NCI-H187 (cell line): ENCODE measurements around the gene SSR3.
"Not testable (repeated sequence)": the region's sequence is repeated elsewhere in the genome, so short reads cannot be mapped to it uniquely, and the experiment has no call there.

Experiments used
- DNase-seq, 2 experiments: peaks; one replicate each; lab custom pipeline; 2025; lab: John Stamatoyannopoulos, UW

The SSR3 gene

DNA sequence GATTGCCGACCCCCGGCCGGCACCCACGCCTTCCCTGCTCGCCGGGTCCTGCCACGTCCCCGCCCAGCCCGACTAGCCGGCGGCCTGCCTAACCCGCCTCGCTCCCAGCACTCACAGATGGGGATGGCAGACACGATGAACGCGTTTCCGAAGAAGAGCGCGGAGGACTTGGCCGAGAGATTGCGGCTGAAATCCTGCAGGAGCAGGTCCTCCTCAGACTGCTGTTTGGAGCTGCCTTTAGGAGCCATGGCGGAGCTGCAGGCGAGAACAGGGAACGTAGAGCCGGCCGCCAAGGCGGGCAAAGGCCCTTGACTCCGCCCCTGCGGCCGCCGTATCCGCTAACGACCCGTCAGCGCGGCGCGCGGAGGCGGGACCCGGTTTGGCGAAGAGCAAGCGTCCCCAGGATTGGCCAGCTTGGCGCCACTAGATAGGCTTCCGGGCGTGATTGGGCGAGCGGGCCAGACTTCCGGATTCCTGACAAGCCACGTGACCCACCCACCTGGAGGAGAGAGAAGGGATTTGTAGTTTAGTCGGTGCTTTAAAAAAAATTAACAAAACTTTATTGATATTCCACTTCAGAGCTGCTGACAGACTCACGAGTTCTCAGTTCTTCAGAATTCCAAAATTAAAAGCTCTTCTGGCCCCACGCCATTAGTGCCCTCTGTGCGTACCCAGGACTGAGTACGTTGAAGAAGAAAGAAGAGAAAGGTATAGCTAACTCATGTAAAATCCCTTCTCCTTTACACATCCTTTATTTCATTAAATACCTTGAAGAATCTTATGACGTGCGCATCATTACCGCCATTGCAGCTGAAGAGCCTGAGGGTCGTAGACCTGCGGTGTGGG is at the start of gene SSR3:
SSR3 (minus strand) TSS at position 276 of the 846 bp plus-strand sequence; CDS start at position 248, 28 bp downstream.
- peak; percentile 92 to 97 for DNase-seq

DNA sequence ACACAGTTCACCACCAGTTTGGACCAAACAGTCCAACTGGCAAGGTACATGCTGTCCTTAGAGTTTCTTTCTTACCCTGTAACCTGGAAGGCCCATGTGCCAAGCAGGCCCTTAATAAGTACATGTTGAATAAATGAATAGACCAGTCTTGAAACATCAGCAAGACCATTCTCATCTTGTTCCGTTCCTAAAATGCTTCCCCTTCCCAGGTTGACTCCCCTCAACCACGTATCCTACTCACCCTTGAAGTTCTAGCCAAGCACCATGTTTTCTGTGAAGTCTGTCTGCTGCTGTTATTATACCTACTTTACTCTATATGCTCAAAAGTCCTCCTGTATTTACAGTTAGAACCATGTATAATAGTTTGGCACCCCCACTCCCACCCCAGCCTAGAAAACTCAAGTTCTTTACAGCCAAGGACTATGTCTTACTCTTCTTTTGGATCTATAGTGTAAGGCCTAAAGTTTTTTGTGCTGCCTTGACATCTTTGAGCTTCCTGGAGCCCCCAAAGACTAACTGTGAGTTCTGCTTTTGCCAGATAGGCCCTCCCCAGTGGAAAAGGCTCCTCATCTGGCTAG is 49.2 kb upstream of the SSR3 start:
- no peak for DNase-seq

DNA sequence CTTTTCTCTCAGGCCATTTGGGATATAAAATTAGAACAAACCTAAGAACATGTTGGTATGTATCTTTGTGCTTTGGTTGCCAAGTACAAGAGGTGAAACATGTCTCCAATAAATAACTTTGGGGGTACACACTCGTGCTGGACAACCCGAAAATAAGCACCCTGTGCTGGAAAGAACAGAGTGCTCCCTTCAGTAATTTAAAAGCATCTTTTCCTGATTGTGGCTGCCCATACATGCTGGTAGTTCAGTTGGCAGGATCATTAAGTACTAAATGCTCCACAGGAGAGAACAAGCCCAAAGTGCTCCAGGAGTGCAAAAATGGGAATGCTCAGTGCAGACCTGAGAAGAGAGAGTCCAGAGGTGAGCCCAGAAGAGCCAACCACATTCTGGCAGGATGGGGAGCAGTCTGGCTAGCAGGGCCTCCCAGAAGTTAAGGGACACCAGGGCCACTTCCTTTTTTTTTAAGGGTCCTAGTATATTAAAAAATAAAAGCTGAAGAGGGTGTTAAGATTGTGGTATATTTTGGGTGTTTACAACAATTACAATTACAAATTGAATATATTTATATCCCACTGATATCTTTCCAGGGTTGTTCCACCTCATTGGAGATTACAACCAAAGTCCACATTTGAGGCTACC is 48.6 kb upstream of the SSR3 start:
- no peak for DNase-seq

DNA sequence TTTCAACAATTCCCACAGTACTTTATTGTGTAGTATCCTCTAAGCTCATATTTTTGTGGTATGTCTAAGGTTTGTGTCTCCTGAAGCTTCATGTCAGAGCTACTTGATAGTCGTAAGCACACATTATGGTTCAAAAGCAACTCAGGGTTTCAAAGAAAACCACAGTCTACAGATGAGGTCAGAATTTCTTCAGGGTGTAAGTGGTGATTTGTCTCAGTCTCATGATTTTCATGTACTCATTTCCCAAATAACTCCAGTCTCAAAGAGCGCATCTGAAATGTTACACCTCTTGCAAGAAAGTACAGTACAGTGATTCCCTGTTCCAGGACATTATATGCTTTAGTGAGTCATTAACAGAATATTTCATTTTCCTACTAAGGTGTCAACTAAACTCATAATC is 47.5 kb upstream of the SSR3 start:
- no peak for DNase-seq

DNA sequence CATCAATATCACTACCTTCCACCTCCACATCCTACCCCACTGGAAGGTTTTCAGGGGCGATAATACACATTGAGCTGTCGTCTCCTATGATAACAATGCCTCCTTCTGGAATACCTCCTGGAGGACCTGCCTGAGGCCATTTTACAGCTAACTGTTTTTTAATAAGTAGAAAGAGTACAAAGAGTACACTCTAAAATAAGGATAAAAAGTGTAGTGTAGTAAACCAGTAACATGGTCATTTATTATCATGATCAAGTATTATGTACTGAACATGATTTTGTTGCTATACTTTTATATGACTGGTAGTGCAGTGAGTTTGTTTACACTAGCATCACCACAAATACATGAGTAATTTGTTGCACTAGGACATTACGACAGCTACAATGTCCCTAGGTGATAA is 46.6 kb upstream of the SSR3 start:
- DNase-seq, result no peak

DNA sequence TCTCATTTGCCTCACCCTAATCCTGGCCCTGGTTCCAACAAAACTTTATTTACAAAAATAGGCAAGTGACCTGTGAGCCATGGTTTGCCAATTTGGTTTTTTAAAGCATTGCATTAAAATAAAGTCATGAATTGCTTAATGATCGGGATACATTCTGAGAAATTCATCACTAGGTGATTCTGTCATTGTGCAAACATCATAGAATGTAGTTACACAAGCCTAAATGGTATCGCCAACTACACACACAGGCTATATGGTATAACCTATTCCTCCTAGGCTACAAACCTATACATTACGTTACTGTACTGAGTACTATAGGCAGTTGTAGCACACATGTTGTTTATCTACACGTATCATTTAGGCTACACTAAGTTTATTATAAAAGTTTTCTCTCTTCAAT is 45.9 kb upstream of the SSR3 start:
- DNase-seq, result no peak

DNA sequence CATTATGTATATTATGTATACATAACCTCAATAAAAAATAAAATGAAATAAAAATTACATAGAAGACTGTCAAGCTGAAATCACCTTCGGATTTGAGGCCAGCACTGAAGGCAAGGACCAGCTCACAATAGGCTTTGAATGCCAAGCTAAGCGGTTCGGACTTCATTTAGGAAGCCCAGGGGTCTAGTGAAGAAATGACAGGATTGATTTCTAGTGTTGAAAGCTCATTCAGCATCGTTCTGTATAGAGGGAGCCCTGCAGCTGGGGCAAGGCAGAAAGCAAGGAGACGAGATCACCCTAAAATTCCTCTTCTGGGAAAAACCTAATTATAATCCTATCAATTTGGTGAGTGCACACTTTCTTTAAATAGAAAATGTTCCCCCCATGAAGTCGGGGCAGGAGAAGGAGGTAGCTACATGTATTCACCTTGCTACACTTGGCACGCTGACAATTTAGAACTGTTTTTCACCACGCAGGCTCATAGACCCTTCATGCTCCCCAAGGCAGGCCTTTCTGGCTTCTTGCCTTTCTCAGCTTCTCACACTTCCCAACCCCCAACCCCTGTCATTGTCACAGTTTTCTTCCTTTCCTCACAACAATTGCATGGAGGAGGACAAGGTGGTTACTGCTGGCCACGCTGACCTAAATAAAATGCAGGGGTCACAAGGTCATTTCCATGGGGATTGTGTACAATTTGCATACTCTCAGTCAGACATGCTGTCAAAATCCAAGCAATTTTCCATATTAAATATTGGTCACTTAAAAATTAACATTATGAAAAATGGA is 44.4 kb upstream of the SSR3 start:
- DNase-seq, result no peak

DNA sequence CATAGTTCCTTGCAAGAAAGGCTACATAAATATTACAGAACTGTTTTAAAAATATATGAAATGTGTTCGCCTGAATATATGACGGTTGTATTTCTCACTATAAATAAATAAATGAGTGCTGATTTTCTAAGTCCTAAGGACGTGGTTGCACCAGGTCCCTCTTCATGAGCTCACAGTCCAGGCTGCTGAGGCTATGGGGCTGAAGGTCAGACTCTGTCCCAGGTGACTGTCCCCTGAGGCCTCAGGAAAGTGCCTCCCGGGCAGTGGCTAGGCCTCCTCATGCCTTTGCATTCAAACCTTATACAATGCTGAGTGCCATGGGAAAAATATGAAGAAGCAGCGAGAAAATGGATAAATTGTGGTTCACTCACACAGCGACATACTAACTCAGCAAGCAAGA is 43.5 kb upstream of the SSR3 start:
- DNase-seq, result no peak

DNA sequence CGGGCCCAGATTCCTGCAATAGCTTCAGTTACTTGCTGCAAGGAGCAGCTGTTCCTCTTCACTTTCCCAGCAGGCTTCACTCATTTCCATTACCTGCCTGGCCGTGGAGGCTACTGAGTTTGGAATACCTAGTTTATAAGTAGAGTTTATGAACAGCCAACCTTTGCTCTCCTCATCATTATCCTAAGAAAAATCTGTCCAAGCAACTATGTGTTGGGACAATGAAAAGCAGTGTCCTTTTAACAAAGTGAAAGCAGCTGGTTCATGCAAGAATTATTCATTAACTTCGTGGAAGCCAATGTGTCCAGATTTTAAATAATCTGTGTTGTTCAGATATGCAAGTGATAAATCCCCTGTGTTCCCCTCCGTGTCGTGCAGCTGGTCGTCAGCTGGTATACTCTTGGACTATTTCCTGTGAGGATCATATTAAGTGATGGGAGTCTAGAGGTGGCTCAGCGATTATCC is 39.3 kb upstream of the SSR3 start:
- no peak for DNase-seq

DNA sequence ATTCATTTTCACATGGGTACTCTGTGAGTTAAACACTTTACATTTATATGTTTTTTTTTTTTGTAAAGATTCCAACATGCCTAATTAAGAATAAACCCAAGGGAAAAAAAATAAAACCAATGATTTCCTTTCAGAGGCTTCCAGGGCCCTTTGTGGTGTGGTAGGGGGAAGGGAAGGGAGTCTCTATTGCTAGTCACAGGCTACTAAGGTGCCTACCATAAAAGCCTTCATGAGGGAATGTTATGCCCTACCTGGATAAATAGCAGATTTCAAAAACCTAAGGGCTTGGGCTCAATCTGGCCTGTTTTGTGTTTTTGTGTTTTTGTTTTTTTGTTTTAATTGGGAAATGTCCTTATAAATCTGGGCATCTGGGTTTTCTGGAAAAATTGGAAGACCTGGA is 38.9 kb upstream of the SSR3 start:
- no peak for DNase-seq

DNA sequence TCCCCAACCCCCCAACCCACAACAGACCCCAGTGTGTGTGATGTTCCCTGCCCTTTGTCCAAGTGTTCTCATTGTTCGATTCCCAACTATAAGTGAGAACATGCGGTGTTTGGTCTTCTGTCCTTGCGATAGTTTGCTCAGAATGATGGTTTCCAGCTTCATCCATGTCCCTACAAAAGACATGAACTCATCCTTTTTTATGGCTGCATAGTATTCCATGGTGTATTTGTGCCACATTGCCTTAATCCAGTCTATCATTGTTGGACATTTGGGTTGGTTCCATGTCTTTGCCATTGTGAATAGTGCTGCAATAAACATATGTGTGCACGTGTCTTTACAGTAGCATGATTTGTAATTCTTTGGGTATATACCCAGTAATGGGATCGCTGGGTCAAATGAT is 34.9 kb upstream of the SSR3 start:
- not testable (repeated sequence) for DNase-seq

GRCh38 chr3:156587760-156588069 is 32.8 kb upstream of the SSR3 start:
- DNase-seq, result no peak

GRCh38 chr3:156586905-156587759 is 32.2 kb upstream of the SSR3 start:
- DNase-seq, result no peak

DNA sequence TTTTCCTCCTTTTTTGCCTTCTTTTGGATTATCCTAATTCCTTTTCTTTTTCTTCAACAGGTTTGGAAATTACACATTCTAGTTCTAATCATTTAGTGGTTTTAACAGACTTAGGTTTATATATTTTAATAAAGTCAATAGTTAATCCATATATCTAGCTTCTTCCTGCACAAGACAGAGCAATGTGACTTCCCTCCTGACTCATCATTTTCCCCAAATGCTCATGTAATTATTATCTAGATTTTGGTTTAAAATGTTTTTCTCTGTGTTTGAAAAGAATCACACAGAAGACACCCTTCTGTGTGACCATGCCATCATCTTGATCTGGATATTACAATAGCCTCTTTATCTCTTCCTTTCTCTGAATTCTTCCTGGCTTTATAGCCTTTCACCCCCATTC is 28.6 kb upstream of the SSR3 start:
- no peak for DNase-seq

DNA sequence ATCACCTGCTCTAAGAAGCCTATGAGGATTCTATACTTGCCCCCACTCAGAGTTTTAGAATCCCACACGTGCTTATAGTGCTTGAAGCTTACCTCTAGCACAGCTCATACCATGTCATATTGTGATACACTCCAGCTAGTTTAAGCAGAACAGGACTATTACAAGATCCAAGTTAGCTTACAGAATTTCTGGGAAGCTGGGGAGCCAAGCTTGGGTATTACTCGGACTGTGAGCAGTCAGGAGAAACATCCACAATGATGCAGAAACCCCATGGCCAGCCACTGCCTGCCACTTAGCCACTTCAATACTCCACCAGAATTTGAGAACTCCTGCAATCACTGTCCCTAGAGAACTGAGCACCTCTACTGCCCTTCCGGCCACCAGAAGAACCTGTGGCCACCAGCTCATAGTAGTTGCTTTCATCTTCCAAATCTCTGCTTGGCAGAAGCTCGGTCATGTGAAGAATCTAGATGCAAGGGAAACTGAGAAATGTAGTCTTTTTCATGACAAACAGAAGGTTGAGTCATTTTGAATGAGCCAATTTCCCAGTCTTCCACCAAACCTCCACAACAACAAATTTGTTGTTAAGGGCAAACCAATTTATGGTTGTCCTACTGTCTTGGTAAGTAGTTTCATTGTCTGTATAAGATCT is 27.7 kb upstream of the SSR3 start:
- no peak for DNase-seq

GRCh38 chr3:156581954-156582353 is 27.0 kb upstream of the SSR3 start:
- DNase-seq, result no peak

DNA sequence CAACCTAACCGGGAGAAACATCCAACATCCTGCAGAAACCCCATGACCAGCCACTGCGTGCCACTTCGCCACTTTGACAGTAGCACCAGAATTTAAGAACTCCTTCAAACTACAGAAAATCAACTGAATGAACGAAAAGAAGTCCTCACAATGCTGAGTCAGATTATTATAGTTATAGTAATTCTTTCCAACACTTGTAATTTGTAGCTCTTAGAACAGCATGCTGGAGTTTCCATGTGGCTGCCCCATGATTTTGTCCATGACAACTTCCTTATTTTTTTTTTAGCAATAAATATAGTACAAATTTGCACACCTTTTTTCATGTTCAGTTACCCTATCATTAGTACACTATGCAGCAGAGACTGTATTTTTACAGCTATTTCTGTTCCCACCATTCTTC is 26.1 kb upstream of the SSR3 start:
- no peak for DNase-seq

GRCh38 chr3:156579427-156579851 is 24.5 kb upstream of the SSR3 start:
- DNase-seq, result no peak

- no peak for DNase-seq
Measured at GRCh38 chr3:156577736-156578135, 22.8 kb upstream of the SSR3 start.

GRCh38 chr3:156576651-156577348 is 21.9 kb upstream of the SSR3 start:
- DNase-seq, result no peak
